WERI-Rb-1 (cell line): ENCODE data around the gene ADGRV1.

ENCODE experiments used
- DNase-seq: peaks from one replicate; pipeline ENCODE4 v3.0.0-alpha.2; 2020
- H3K27ac ChIP-seq: fragments of 250-450 bp; sonication (Bioruptor Pico); 2 replicates; pipeline ENCODE4 v1.5.1; 2020; ENCODE audit warnings: mild to moderate bottlenecking, moderate library complexity
- H3K27me3 ChIP-seq: fragments of 250-450 bp; sonication (Bioruptor Pico); 2 replicates; pipeline ENCODE4 v1.5.1; 2021; ENCODE audit warnings: mild to moderate bottlenecking, low read depth, moderate library complexity; ENCODE audit not compliant: insufficient read depth, severe bottlenecking
- H3K36me3 ChIP-seq: fragments of 250-450 bp; sonication (Bioruptor Pico); 2 replicates; pipeline ENCODE4 v1.5.1; 2020; ENCODE audit warnings: mild to moderate bottlenecking, moderate library complexity
- H3K4me3 ChIP-seq: 2 replicates; pipeline ENCODE4 v1.5.1; 2011; ENCODE audit warnings: low read depth, mild to moderate bottlenecking, control low read depth, low read length
- H3K9me3 ChIP-seq: fragments of 250-450 bp; sonication (Bioruptor Pico); 2 replicates; pipeline ENCODE4 v1.5.1; 2021; ENCODE audit warnings: mild to moderate bottlenecking, moderate library complexity; ENCODE audit not compliant: severe bottlenecking
- CTCF ChIP-seq: IDR thresholded peaks from 2 replicates; pipeline ENCODE4 v1.5.1; 2011; ENCODE audit warnings: low read depth, mild to moderate bottlenecking, control low read depth, inconsistent platforms, low read length

The ADGRV1 gene

DNA sequence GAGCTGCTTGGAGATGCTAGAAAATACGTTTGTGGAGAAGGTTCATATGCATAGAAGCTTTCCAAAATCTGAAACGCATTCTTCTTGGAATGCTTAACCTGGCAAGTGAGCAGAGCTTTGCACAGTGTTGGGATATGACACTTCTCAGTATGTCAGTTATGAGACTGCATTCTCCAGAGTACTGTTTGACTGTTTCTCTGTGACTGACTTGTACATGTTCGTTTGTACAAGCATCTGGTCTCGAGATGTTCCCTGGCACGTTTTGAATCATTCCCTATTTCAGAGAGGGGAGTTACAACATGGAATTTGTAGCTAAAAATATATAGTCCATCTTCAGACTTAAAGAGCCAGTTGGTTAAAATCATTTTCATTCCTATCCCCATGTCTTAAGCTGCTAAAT lies 552.1 kb downstream of the ADGRV1 start:
- no peak for TF ChIP-seq CTCF
- H3K9me3 ChIP-seq: peaks cover 2% of the 10 kb centered on the region
- no peak for DNase-seq
- H3K27me3 ChIP-seq: no peaks in the 10 kb centered on the region
- no peak overlapping the region for H3K4me3 ChIP-seq
- H3K27ac ChIP-seq: no peak overlapping the region
- H3K36me3 ChIP-seq: peaks cover 9% of the 10 kb centered on the region; the same call in 1 of the 2 replicates

DNA sequence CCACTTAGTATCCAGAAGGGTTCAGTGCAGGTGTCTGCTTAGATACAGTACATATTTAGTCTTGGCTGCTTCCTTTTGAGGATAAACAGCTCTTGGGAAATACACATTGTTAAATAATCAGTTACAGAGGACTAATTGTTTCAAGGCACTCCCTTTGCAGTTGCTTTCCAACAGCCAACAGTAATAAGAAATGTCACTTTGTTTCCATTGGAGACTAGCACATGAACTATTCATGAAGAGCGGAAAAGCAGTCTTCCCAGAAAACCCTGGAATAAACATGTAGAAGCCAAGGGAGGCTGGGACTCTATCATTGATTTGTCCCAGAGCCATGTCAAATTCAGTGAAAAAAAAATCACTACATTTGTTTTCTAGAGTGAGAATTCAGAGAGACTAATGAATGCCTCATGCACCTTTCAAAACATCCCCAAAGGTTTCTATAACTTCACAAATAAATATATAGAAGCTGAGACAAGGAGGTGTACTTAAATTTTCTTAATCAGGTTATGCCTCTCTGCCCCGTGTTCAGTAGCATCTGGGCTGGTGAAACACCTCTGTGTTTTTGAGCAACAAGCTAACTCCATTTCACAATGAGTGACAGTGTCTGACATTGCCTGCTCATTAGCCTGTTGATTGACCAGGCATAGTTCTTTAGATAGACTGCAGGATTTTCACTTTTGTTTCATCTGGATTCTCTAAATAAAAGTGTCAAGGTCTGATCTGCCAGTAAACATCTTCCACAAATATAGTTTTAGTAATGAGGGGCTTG lies 553.1 kb downstream of the ADGRV1 start:
- Histone ChIP-seq H3K4me3 (no peak overlapping the region), H3K9me3 (no peaks in the 10 kb centered on the region), H3K27me3 (no peaks in the 10 kb centered on the region), H3K36me3 (peaks cover 4% of the 10 kb centered on the region; the same call in 1 of the 2 replicates), H3K27ac (no peak overlapping the region)
- TF ChIP-seq CTCF: no peak
- DNase-seq: no peak

DNA sequence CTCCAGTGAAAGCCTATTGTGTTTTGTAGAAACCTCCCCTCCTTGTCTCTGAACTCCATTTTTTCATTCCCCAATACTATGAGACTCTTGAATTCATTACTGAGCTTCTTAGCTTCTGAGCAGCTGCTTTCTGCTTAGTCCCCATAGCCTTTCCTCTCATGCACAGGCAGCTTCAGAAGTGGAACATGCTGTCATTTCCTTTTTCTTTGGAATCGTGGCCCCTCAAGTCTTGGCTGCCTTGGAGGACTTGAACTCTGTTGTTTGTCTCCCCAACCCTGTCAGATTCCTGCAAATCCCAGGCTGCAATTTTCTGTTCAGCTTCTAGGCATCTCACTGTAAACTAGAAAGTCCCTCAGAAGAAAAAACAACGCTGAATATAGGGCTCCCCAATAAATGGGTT lies 556.1 kb downstream of the ADGRV1 start:
- H3K27ac ChIP-seq: no peak overlapping the region
- H3K4me3 ChIP-seq: no peak overlapping the region
- H3K9me3 ChIP-seq: no peaks in the 10 kb centered on the region
- no peak for DNase-seq
- no peaks in the 10 kb centered on the region for H3K27me3 ChIP-seq
- peaks cover 4% of the 10 kb centered on the region; the same call in 1 of the 2 replicates for H3K36me3 ChIP-seq
- TF ChIP-seq CTCF: no peak

DNA sequence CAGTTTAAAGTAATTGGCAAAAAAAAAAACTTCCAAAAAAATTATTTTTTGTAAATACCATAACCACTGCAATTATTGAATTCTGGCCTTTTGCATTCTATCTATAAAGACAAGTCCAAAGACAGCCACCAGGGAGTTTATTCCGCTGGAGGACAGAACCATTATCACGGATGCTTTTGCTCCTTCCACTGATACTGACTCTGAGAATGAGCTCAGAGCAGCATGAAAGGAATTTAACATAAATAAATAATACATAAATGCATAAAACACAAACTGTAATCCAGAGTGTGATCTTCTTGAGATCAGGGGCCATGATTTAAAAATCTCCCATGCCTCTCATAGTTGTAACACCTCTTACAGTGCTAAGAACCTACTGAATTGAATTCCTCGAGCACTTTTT lies 559.8 kb downstream of the ADGRV1 start:
- no peaks in the 10 kb centered on the region for H3K9me3 ChIP-seq
- no peak overlapping the region for H3K4me3 ChIP-seq
- H3K27me3 ChIP-seq: no peaks in the 10 kb centered on the region
- no peak overlapping the region for H3K27ac ChIP-seq
- H3K36me3 ChIP-seq: peaks cover 6% of the 10 kb centered on the region; the same call in 1 of the 2 replicates
- no peak for DNase-seq
- TF ChIP-seq CTCF: no peak

DNA sequence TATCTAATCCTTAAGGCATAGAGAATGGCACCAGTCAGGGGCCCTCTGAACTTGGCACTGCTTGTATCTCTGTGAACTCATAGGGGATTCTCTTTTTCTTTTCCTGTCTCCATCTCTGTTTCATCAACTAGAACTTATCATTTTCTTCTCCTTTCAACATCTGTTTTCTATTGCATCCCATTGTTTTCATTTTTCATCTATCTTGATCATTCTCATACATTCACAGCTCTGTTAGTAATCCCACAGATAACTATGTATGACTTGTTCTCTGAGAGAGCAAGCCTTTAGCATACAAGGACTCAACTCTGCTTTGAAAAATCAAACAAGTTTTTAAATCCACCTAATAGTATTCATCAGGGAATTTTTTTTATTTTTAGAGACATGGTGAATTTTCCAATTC lies 560.2 kb downstream of the ADGRV1 start:
- DNase-seq: no peak
- Histone ChIP-seq H3K36me3 (peaks cover 6% of the 10 kb centered on the region; the same call in 1 of the 2 replicates), H3K9me3 (no peaks in the 10 kb centered on the region), H3K27ac (no peak overlapping the region), H3K4me3 (no peak overlapping the region), H3K27me3 (no peaks in the 10 kb centered on the region)
- no peak for TF ChIP-seq CTCF

DNA sequence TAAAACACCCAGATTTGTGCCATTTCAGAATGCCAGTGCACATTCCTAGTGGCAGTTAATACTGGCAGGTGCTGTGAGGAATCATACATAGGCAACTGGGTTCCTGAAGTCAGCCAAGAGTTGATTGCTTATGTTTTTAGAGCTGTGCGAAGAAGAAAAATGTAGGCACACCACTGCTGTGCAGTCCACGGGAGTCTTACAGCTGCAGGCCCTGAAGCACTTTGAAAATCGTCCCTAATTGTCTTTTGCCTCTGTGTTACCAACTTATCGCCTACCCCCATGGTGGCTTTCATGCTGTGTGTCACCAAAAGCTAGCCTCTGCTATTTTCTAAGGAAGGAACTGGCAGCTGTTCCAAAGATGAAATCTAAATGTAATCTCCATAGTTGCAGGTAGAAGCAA lies 560.6 kb downstream of the ADGRV1 start:
- H3K36me3 ChIP-seq: peaks cover 6% of the 10 kb centered on the region; the same call in 1 of the 2 replicates
- DNase-seq: no peak
- no peak for TF ChIP-seq CTCF
- H3K4me3 ChIP-seq: no peak overlapping the region
- H3K9me3 ChIP-seq: no peaks in the 10 kb centered on the region
- no peak overlapping the region for H3K27ac ChIP-seq
- H3K27me3 ChIP-seq: no peaks in the 10 kb centered on the region
